PC-3 (cell line): ENCODE data around the gene MICU1.

Experiments used
- CTCF ChIP-seq: fragments of 300-600 bp; sonication (generic); conservative IDR thresholded peaks from 2 replicates; pipeline ENCODE4 v1.5.1; 2017; ENCODE audit warnings: antibody characterized with exemption, low read depth, mild to moderate bottlenecking, low read length
- EZH2 ChIP-seq: fragments of 300-600 bp; sonication (generic); IDR thresholded peaks from one replicate; pipeline ENCODE4 v1.6.1; 2017; ENCODE audit warnings: antibody characterized with exemption, mild to moderate bottlenecking, low read length; ENCODE audit not compliant: unreplicated experiment
- EZH2phosphoT487 ChIP-seq: fragments of 300-600 bp; sonication (generic); IDR thresholded peaks from 2 replicates; pipeline ENCODE4 v1.6.1; 2018; ENCODE audit warnings: mild to moderate bottlenecking, antibody characterized with exemption, low read length, borderline replicate concordance

DNA sequence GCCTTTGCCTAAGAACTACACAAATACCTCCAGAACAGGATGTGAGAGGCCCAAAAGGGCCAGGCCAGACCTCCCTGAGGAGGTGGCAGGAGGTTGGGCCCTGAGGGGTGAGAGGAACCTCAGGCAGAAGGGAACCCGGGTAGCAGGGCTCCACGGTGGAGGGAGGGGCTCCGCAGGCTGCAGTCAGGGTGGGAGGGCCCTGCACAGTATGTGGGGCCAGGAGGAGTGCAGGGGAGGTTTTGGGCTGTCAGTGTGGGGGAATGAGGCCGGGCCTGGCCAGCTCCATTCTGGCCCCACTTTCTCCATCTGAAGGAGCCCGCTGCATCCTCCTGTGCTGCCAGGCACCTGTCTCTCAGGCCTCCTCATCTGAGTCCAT is 297.1 kb downstream of the MICU1 start:
- no peak for TF ChIP-seq CTCF
- TF ChIP-seq EZH2 = no peak
- TF ChIP-seq EZH2phosphoT487 = no peak
